Left cardiac atrium (tissue), 4 donors: ENCODE results near the gene VEGFC. TPM values are rescaled to one million over a fixed set of nuclear protein-coding genes. Genes with fewer than 3 reads are reported as not detected.
A peak's percentile ranks its signal among the peaks of the same experiment; 100 is the strongest.

Experiments
- ATAC-seq, 2 donors: fragments of 200-7000 bp; cut with Tn5 transposase; one replicate each; pipeline ENCODE4 v1.9.1; 2020; ENCODE audit warnings: mild to moderate bottlenecking in 2 of 2, moderate library complexity in 2 of 2
- DNase-seq: peaks from one replicate; pipeline ENCODE4 v3.0.0-alpha.2; 2020
- intact Hi-C, 2 donors: fragments of 100-400 bp; cut with DNase I; formaldehyde crosslinking; loops; one replicate each; pipeline versions ENCODE4 v1.14.1 to v1.15.1; 2022 to 2023
- total RNA-seq, 2 donors: library from RNA; stranded (reverse); fragmentation: NEBNext Ultra II Directional; extraction: Animal tissue kit (Norgen Biotek cat#: 25700); gene quantifications; one replicate each; pipeline ENCODE4 v1.2.1, GENCODE V29; 2021
- donor health status: DM: no; HTN: yes; CAD: no.
- donor health status: DM: no; HTN: yes; CAD: no; lungs with severe emphysema.
- donor health status: DM: yes; HTN: yes; CAD: no.
- donor health status: Dilated cardiomyopathy.

The VEGFC gene
- total RNA-seq, 2 donors from 2014 or later = 7.8 to 8.5 TPM

GRCh38 chr4:176805155-176805554 is 12.4 kb upstream of the VEGFC start:
- peak in 1 of 2 donors; percentile 44 for ATAC-seq
- intact Hi-C loops = no loop called here
- no peak for DNase-seq

- DNase-seq = no peak
- intact Hi-C loops = no loop called here
- no peak for ATAC-seq
These were observed 8.3 kb upstream of the VEGFC start for GRCh38 chr4:176800891-176801534.

GRCh38 chr4:176799653-176800052 is 6.9 kb upstream of the VEGFC start:
- DNase-seq = no peak
- intact Hi-C loops = no loop called here

GRCh38 chr4:176798540-176798939 is 5.8 kb upstream of the VEGFC start:
- intact Hi-C loops = no loop called here
- no peak for DNase-seq
- no peak for ATAC-seq

More at GRCh38 chr4:176799653-176800052, 6.9 kb upstream of the VEGFC start:
- ATAC-seq = no peak

- no peak for ATAC-seq
- DNase-seq = no peak
- intact Hi-C loops = no loop called here
These were observed 2.7 kb upstream of the VEGFC start for GRCh38 chr4:176795441-176795840.

GRCh38 chr4:176794651-176795050 is 1.9 kb upstream of the VEGFC start:
- no peak for ATAC-seq
- no peak for DNase-seq
- intact Hi-C loops = loop anchor here in 1 of 2 donors (5.0 kb wide), 1 partner anchor 417 kb away; no protein-coding TSS in a partner anchor

DNA sequence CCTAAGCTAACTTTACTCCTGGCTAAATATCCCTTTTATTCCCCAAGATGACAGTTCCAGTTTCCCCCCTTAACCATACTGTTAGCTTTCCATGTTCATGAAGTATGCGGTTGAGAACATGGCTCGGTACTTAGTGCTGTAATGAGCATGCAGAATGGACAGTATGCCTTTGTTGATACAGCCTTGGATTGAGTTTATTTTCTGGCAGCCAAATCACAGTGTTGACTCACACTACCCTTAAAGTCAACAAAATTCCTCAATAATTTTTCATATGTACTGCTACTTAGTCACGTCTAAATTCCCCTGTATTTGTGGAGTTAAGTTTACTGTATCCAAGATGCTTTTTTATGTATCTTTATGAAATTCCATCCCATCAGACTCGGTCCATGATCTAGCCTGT is 1.4 kb upstream of the VEGFC start:
- DNase-seq (no peak), ATAC-seq (peak in 1 of 2 donors; percentile 53)
- intact Hi-C loops = loop anchor here in 1 of 2 donors (5.0 kb wide), 1 partner anchor 417 kb away; no protein-coding TSS in a partner anchor

DNA sequence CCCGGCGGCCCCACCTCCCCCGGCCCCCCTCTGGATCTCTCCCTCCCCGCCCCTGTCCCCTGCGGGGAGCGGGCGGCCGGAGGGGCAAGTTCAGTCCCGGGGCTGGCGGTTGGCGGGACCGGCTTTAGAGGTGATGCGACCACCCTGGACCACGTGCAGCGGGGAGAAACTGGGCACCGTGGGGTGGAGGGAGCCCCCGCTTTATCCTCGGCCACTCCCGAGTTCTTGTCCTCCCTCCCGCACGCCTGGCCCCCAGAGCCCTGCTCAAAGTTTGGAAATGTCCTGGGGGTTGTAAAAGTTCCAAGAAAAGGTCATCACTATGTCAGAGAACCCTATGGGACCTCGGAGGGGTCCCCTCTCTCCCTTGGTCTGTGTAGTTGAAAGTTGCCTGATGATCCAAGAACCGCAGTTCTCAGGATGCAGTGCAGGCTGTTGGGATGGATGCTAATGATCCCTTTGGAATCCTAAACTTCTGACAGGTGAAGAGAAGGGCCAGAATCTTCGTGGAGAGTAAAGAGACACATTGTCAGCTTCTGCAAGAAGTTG is 411 bp upstream of the VEGFC start:
- no peak for DNase-seq
- intact Hi-C loops = loop anchor here in 1 of 2 donors (5.0 kb wide), 1 partner anchor 416 kb away; no protein-coding TSS in a partner anchor
- ATAC-seq = no peak

DNA sequence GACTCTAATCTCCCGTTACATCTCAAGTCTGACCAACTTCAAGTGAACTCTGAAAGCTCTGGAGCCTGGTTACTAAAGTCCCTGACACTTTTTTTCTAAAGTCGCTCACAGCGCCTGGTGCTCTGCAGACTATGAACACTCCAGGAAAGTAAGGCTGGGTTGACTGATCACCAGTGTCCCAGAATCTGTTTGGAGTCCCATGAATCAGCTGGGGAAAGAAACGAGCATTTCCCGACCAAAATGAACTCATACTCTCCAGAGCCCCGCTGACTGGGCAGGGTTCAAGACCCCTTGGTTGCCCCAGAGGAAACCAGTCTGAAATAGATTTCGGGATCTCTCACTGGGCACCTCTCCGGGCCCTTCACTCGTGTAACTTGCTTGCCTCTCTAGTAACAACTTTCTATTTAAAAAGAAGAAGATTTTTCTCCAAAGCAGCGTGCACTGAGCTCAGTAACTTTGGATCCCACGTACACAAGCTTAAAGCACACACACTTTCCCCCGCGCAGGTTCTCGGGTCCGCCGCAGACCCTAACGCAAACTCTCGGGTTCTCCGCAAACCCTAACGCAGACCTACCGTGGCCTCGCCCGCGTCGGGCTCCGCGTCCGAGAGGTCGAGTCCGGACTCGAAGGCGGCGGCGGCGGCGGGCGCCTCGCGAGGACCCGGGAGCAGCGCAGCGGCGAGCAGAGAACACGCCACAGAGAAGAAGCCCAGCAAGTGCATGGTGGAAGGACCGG is 964 bp downstream of the VEGFC start:
- intact Hi-C loops = loop anchor here in 1 of 2 donors (5.0 kb wide), 1 partner anchor 414 kb away; no protein-coding TSS in a partner anchor
- ATAC-seq = peak; percentile 53 to 58
- peak; percentile 29 for DNase-seq

DNA sequence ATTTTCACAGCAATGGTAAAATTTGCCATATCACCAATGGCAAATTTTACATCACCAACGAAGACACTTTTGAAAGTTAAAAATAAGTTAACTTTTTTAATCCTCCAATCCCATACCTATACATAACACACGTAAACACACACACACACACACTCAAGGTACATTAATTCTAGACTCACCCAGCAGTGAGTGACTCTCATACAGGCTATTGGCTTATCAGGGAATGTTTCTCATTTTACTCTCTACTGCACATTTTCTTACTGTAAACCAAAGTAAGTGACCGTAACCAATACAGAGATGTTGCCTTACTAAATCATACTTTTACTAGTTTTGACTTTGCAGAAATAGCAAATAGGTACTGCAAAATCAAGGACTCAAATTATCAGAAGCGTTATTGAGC is 2.3 kb downstream of the VEGFC start:
- no peak for DNase-seq
- intact Hi-C loops = loop anchor here in 1 of 2 donors (5.0 kb wide), 1 partner anchor 413 kb away; no protein-coding TSS in a partner anchor
- no peak for ATAC-seq

DNA sequence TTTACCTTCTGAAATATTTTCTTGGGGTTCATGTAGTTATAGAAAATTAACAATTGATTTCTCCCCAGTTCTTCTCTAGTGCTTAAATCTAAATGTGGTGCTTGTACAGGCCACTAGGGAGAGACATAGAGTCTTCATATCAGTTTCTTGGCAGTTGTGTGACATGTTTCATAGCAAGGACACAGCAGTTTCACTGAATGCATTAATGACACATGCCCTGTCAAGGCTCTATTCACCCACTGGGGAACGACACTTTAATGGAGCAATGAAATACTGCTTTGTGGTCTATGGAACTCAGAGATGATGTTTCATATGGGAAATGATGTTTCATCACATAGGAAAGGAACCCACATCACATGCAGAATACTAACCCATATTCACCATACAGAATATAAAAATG is 2.8 kb downstream of the VEGFC start:
- intact Hi-C loops = loop anchor here in 1 of 2 donors (5.0 kb wide), 1 partner anchor 413 kb away; no protein-coding TSS in a partner anchor
- ATAC-seq = no peak
- DNase-seq = no peak

DNA sequence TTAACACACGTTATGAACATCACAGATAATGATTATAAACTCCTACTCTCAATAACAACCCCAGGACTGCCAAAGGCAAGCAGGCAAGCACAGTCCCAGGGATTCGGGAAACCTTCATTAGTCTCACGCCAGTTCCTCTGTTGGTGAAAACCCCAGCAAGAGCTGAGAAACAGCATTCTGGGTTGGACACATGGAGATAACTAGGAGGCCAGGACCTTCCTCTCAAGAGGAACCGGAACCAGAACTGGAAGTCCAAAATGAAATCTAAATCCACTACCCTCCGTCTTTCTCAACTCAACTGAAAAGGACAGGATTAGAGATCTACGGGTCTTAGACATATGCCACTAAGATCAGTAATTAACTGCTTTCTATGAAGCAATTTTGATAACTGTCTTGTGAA is 3.8 kb downstream of the VEGFC start:
- DNase-seq (no peak), ATAC-seq (no peak)
- intact Hi-C loops = no loop called here

GRCh38 chr4:176788248-176788647 is 4.5 kb downstream of the VEGFC start:
- ATAC-seq = no peak
- no peak for DNase-seq
- intact Hi-C loops = no loop called here

GRCh38 chr4:176784816-176785215 is 7.9 kb downstream of the VEGFC start:
- intact Hi-C loops = no loop called here
- ATAC-seq (no peak), DNase-seq (no peak)

DNA sequence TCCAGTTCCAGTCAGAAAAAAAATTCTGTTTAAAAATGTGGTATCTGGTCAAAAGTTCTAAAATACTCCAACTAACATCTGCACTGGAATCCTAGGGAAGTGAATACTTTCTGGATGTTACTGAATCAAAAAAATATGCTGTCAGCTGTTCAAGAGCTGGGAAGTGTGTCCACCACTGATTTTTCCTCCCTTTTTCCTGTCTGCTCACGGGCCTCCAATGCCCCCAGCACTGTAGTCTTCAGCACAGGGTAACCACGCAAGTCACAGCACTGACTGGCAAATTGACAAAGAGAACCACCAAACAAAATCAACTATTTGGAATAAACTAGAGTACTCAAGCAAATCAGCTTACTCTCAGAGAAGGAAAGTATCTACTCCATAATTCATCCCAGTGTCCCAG is 9.9 kb downstream of the VEGFC start:
- no peak for DNase-seq
- no peak for ATAC-seq
- intact Hi-C loops = no loop called here

- no peak for DNase-seq
- intact Hi-C loops = no loop called here
- no peak for ATAC-seq
These were observed 10.5 kb downstream of the VEGFC start for GRCh38 chr4:176782191-176782590.

- ATAC-seq = no peak
- DNase-seq = no peak
- intact Hi-C loops = no loop called here
These were observed 11.0 kb downstream of the VEGFC start for GRCh38 chr4:176781739-176782100.

- DNase-seq (no peak), ATAC-seq (peak; percentile 19 to 55)
- intact Hi-C loops = no loop called here
These were observed 11.6 kb downstream of the VEGFC start for GRCh38 chr4:176780995-176781738.

DNA sequence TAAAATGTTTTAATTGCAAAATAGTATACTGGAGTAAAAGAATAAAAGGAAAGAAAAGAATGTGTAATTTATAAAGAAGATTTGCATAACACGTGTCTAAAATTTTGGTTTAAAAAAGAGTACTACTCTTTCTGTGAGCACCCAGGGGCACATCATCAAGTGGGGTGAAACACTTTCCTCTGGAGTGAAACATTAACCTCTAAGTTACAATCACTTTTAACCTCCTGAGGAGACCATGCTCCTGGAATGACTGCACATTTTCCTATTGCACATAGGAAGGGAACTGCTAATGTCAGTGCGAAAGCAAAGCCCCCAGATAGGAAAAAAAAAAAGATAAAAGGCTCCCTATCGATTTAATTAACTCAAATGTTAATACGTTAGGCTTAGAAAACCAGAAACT is 13.3 kb downstream of the VEGFC start:
- DNase-seq (no peak), ATAC-seq (no peak)
- intact Hi-C loops = no loop called here

GRCh38 chr4:176778491-176778890 is 14.2 kb downstream of the VEGFC start:
- no peak for ATAC-seq
- no peak for DNase-seq
- intact Hi-C loops = no loop called here
